ENCODE results near the gene SLC16A11.

SLC16A11 gene

GRCh38 chr17:7077911-7078546 lies 34.1 kb upstream of the SLC16A11 start:
- H3K4me3 ChIP-seq (ENCODE audit: low read length, poor library complexity, severe bottlenecking): no peak overlapping the region
- H3K9ac ChIP-seq (ENCODE audit: low read depth, low read length, poor library complexity, severe bottlenecking): no peak overlapping the region
- H2AFZ ChIP-seq (ENCODE audit: low read length): no peak overlapping the region
- no peaks in the 10 kb centered on the region for H3K9me2 ChIP-seq (replicated peaks; ENCODE audit: low read depth, low read length)
- H3K27me3 ChIP-seq (ENCODE audit: insufficient read depth, low read length, poor library complexity, severe bottlenecking): no peaks in the 10 kb centered on the region
- H3K9me3 ChIP-seq (ENCODE audit: insufficient read depth, low read depth, low read length): no peaks in the 10 kb centered on the region
- H3K36me3 ChIP-seq (ENCODE audit: insufficient read depth, low read length): no peaks in the 10 kb centered on the region
- H3F3A ChIP-seq (ENCODE audit: low read depth): no peaks in the 10 kb centered on the region
- no peaks in the 10 kb centered on the region for H4K20me1 ChIP-seq (ENCODE audit: insufficient read depth, low read length, poor library complexity, severe bottlenecking)
- TF ChIP-seq EZH2phosphoT487 (IDR thresholded peaks at IDR 0.05; ENCODE audit: borderline replicate concordance): no peak
- no peak for TF ChIP-seq CTCF (conservative IDR thresholded peaks at IDR 0.05; ENCODE audit: low read length)
- H3K4me1 ChIP-seq (ENCODE audit: insufficient read depth, low read length, poor library complexity, severe bottlenecking): peaks cover 4% of the 10 kb centered on the region
- H3K79me2 ChIP-seq (ENCODE audit: insufficient read depth, low read length): no peaks in the 10 kb centered on the region
- no peak overlapping the region for H3K4me2 ChIP-seq (ENCODE audit: low read depth, low read length, poor library complexity, severe bottlenecking)

GRCh38 chr17:7074931-7075330 lies 31.0 kb upstream of the SLC16A11 start:
- no peaks in the 10 kb centered on the region for H3K4me1 ChIP-seq (ENCODE audit: insufficient read depth, low read length, poor library complexity, severe bottlenecking)
- no peaks in the 10 kb centered on the region for H3K9me3 ChIP-seq (ENCODE audit: insufficient read depth, low read depth, low read length)
- H3K79me2 ChIP-seq (ENCODE audit: insufficient read depth, low read length): no peaks in the 10 kb centered on the region
- no peak overlapping the region for H3K4me3 ChIP-seq (ENCODE audit: low read length, poor library complexity, severe bottlenecking)
- H3K9ac ChIP-seq (ENCODE audit: low read depth, low read length, poor library complexity, severe bottlenecking): no peak overlapping the region
- no peaks in the 10 kb centered on the region for H4K20me1 ChIP-seq (ENCODE audit: insufficient read depth, low read length, poor library complexity, severe bottlenecking)
- H3K4me2 ChIP-seq (ENCODE audit: low read depth, low read length, poor library complexity, severe bottlenecking): no peak overlapping the region
- H3K36me3 ChIP-seq (ENCODE audit: insufficient read depth, low read length): no peaks in the 10 kb centered on the region
- no peaks in the 10 kb centered on the region for H3K27me3 ChIP-seq (ENCODE audit: insufficient read depth, low read length, poor library complexity, severe bottlenecking)
- H2AFZ ChIP-seq (ENCODE audit: low read length): no peak overlapping the region
- no peak for TF ChIP-seq EZH2phosphoT487 (IDR thresholded peaks at IDR 0.05; ENCODE audit: borderline replicate concordance)
- no peak for TF ChIP-seq CTCF (conservative IDR thresholded peaks at IDR 0.05; ENCODE audit: low read length)
- H3F3A ChIP-seq (ENCODE audit: low read depth): no peaks in the 10 kb centered on the region
- H3K9me2 ChIP-seq (replicated peaks; ENCODE audit: low read depth, low read length): no peaks in the 10 kb centered on the region

- H3K9me3 ChIP-seq (ENCODE audit: insufficient read depth, low read depth, low read length): peaks cover 5% of the 10 kb centered on the region; the same call in 1 of the 2 replicates
- H3K4me1 ChIP-seq (ENCODE audit: insufficient read depth, low read length, poor library complexity, severe bottlenecking): no peaks in the 10 kb centered on the region
- H3K79me2 ChIP-seq (ENCODE audit: insufficient read depth, low read length): no peaks in the 10 kb centered on the region
- no peaks in the 10 kb centered on the region for H3K27me3 ChIP-seq (ENCODE audit: insufficient read depth, low read length, poor library complexity, severe bottlenecking)
- H2AFZ ChIP-seq (ENCODE audit: low read length): no peak overlapping the region
- no peaks in the 10 kb centered on the region for H3K36me3 ChIP-seq (ENCODE audit: insufficient read depth, low read length)
- H4K20me1 ChIP-seq (ENCODE audit: insufficient read depth, low read length, poor library complexity, severe bottlenecking): no peaks in the 10 kb centered on the region
- no peaks in the 10 kb centered on the region for H3K9me2 ChIP-seq (replicated peaks; ENCODE audit: low read depth, low read length)
- no peak overlapping the region for H3K4me2 ChIP-seq (ENCODE audit: low read depth, low read length, poor library complexity, severe bottlenecking)
- TF ChIP-seq EZH2phosphoT487 (IDR thresholded peaks at IDR 0.05; ENCODE audit: borderline replicate concordance): no peak
- no peak for TF ChIP-seq CTCF (conservative IDR thresholded peaks at IDR 0.05; ENCODE audit: low read length)
- H3K4me3 ChIP-seq (ENCODE audit: low read length, poor library complexity, severe bottlenecking): no peak overlapping the region
- H3K9ac ChIP-seq (ENCODE audit: low read depth, low read length, poor library complexity, severe bottlenecking): no peak overlapping the region
- H3F3A ChIP-seq (ENCODE audit: low read depth): no peaks in the 10 kb centered on the region
Observed at GRCh38 chr17:7072406-7072805, 28.5 kb upstream of the SLC16A11 start.

All from Loucy (cell line).